Erythroblast (primary cell): ENCODE data around the gene RARG.

Experiments
- GATA1 ChIP-seq: IDR thresholded peaks from 2 replicates; pipeline ENCODE4 v1.6.1; 2011; ENCODE audit warnings: low read depth, mild to moderate bottlenecking, control low read depth, low read length, moderate library complexity
- POLR2A ChIP-seq: IDR thresholded peaks from 2 replicates; pipeline ENCODE4 v1.6.1; 2011; ENCODE audit warnings: mild to moderate bottlenecking, low read length

GRCh38 chr12:53184828-53185227, 47.2 kb downstream of the RARG start:
- TF ChIP-seq POLR2A, result no peak
- no peak for TF ChIP-seq GATA1
